Endothelial cell of umbilical vein (primary cell): ENCODE measurements around the gene DHRS12.

ENCODE experiments used
- MYC ChIP-seq: IDR thresholded peaks from one replicate; pipeline ENCODE4 v1.6.1; 2011; ENCODE audit warnings: mild to moderate bottlenecking, low read depth, low read length
- POLR2A ChIP-seq: IDR thresholded peaks from 2 replicates; pipeline ENCODE4 v1.6.1; 2012; ENCODE audit warnings: low read depth, mild to moderate bottlenecking, control low read depth, low read length
- POLR2AphosphoS5 ChIP-seq: IDR thresholded peaks from 2 replicates; pipeline ENCODE4 v1.6.1; 2012; ENCODE audit warnings: low read depth, mild to moderate bottlenecking, control low read depth, low read length, moderate library complexity; ENCODE audit not compliant: insufficient read depth
- TF ChIP-seq, protein P1 (sequence below), 2 donors: IDR thresholded peaks; 1 replicate in 1 of 2; 2 replicates in 1 of 2; pipeline ENCODE4 v1.5.1; 2011; ENCODE audit warnings: low read length in 2 of 2, mild to moderate bottlenecking in 2 of 2, moderate library complexity in 2 of 2, control low read depth in 1 of 2, inconsistent platforms in 1 of 2, low read depth in 1 of 2; ENCODE audit not compliant: insufficient read depth in 1 of 2; ENCODE audit errors: extremely low read depth in 1 of 2
- TF ChIP-seq, protein P2 (sequence below): IDR thresholded peaks from 2 replicates; pipeline ENCODE4 v1.6.1; 2011; ENCODE audit not compliant: insufficient read depth, insufficient read length

DNA sequence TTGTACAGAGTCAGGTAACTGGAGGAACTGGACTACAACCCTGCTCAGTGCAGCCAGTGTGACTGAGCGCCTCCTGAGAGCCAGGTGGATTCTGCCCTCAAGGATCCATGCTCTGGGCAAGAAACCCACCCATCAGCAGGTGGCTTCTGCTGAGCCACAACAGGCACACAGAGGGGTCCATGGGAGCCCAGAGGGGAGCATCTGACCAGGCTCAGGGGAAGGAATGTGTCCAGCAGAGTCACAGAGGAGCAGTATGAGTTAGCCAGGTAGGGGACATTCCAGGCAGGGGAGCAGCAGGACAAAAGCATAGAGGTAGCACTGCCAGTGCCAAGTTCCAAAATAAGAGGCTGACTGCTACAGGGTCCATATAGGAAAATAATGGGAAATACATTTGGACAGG, 19.9 kb downstream of the DHRS12 start:
- TF ChIP-seq POLR2AphosphoS5 (no peak), POLR2A (no peak), MYC (no peak)
- TF ChIP-seq, protein P1, sequence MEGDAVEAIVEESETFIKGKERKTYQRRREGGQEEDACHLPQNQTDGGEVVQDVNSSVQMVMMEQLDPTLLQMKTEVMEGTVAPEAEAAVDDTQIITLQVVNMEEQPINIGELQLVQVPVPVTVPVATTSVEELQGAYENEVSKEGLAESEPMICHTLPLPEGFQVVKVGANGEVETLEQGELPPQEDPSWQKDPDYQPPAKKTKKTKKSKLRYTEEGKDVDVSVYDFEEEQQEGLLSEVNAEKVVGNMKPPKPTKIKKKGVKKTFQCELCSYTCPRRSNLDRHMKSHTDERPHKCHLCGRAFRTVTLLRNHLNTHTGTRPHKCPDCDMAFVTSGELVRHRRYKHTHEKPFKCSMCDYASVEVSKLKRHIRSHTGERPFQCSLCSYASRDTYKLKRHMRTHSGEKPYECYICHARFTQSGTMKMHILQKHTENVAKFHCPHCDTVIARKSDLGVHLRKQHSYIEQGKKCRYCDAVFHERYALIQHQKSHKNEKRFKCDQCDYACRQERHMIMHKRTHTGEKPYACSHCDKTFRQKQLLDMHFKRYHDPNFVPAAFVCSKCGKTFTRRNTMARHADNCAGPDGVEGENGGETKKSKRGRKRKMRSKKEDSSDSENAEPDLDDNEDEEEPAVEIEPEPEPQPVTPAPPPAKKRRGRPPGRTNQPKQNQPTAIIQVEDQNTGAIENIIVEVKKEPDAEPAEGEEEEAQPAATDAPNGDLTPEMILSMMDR (IDR thresholded peaks at IDR 0.05; ENCODE audit: extremely low read depth in 1 of 2, insufficient read depth in 1 of 2, low read depth in 1 of 2, low read length in 2 of 2): no peak
- TF ChIP-seq, protein P2, sequence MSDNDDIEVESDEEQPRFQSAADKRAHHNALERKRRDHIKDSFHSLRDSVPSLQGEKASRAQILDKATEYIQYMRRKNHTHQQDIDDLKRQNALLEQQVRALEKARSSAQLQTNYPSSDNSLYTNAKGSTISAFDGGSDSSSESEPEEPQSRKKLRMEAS: no peak
